Smooth muscle cell (in vitro differentiated cells): ENCODE results near the gene CYB561D2. TPM values are rescaled to one million over a fixed set of nuclear protein-coding genes. Genes with fewer than 3 reads are reported as not detected.

ENCODE experiments used
- DNase-seq: peaks from one replicate; lab custom pipeline; 2025; ENCODE audit not compliant: unreplicated experiment; lab: John Stamatoyannopoulos, UW
- H2AFZ ChIP-seq: fragments of 200-600 bp; sonication (generic); 2 replicates; pipeline ENCODE4 v1.6.0; 2016; ENCODE audit warnings: antibody characterized with exemption, low read depth, mild to moderate bottlenecking
- H3F3A ChIP-seq: fragments of 200-600 bp; sonication (generic); 2 replicates; pipeline ENCODE4 v1.6.0; 2017; ENCODE audit warnings: antibody characterized with exemption, low read depth
- H3K27ac ChIP-seq: fragments of 200-600 bp; sonication (generic); 2 replicates; pipeline ENCODE4 v1.5.1; 2016; ENCODE audit warnings: low read depth, mild to moderate bottlenecking
- H3K27me3 ChIP-seq: fragments of 200-600 bp; sonication (generic); 2 replicates; pipeline ENCODE4 v1.6.1; 2016; ENCODE audit warnings: low read depth, mild to moderate bottlenecking
- H3K36me3 ChIP-seq: fragments of 200-600 bp; sonication (generic); 2 replicates; pipeline ENCODE4 v1.5.1; 2016; ENCODE audit warnings: low read depth
- H3K4me1 ChIP-seq: fragments of 200-600 bp; sonication (generic); 2 replicates; pipeline ENCODE4 v1.5.1; 2016; ENCODE audit warnings: low read depth
- H3K4me2 ChIP-seq: fragments of 200-600 bp; sonication (generic); 2 replicates; pipeline ENCODE4 v1.6.0; 2016; ENCODE audit warnings: mild to moderate bottlenecking
- H3K4me3 ChIP-seq: fragments of 200-600 bp; sonication (generic); 2 replicates; pipeline ENCODE4 v1.5.1; 2016; ENCODE audit warnings: mild to moderate bottlenecking
- H3K79me2 ChIP-seq: fragments of 200-600 bp; sonication (generic); 2 replicates; pipeline ENCODE4 v1.6.0; 2016; ENCODE audit warnings: low read depth, mild to moderate bottlenecking
- H3K9ac ChIP-seq: fragments of 200-600 bp; sonication (generic); 2 replicates; pipeline ENCODE4 v1.6.0; 2016; ENCODE audit warnings: low read depth
- H3K9me3 ChIP-seq: fragments of 200-600 bp; sonication (generic); replicated peaks from 2 replicates; pipeline ENCODE4 v1.5.1; 2016; ENCODE audit warnings: low read depth
- H4K20me1 ChIP-seq: fragments of 200-600 bp; sonication (generic); 2 replicates; pipeline ENCODE4 v1.6.0; 2016; ENCODE audit warnings: low read depth
- WGBS: methylation state at CpG from one replicate; pipeline ENCODE4 v1.1.7; 2016; ENCODE audit warnings: low lambda C conversion rate; 5-methylcytosine and 5-hydroxymethylcytosine counted together
- polyA plus RNA-seq: library from polyadenylated mRNA; unstranded; fragments of >200 nt; fragmentation: Nextera tagmentation; extraction: Ambion mirVana; gene quantifications from 2 replicates; pipeline ENCODE4 v1.2.1, GENCODE V29; 2016
- total RNA-seq: library from RNA; depleted of rRNA; stranded (reverse); fragments of >200 nt; gene quantifications from 2 replicates; pipeline ENCODE4 v1.2.3, GENCODE V29; 2014
- TF ChIP-seq, protein P1 (sequence below): fragments of 200-600 bp; sonication (generic); IDR thresholded peaks from 2 replicates; pipeline ENCODE4 v1.5.1; 2017; ENCODE audit warnings: borderline replicate concordance, mild to moderate bottlenecking, antibody characterized with exemption; ENCODE audit not compliant: insufficient read depth, poor library complexity, severe bottlenecking

CYB561D2 gene
- total and polyA plus RNA-seq, 2 experiments from 2014 or later: 21.6 to 22.6 TPM

GRCh38 chr3:50333744-50334328 lies 16.8 kb upstream of the CYB561D2 start:
- 70% methylated on average over 12 of the region's 12 CpGs for WGBS
- Histone ChIP-seq H3K4me1 (peaks cover 32% of the 10 kb centered on the region), H3K4me3 (no peak overlapping the region), H4K20me1 (peaks cover 48% of the 10 kb centered on the region), H3K27me3 (no peaks in the 10 kb centered on the region), H3K79me2 (peaks cover 62% of the 10 kb centered on the region), H3K36me3 (no peaks in the 10 kb centered on the region), H3K9me3 (no peaks in the 10 kb centered on the region), H3K4me2 (peak overlapping the region; percentile 89), H3K27ac (peak overlapping the region; percentile 93), H2AFZ (no peak overlapping the region), H3F3A (peaks cover 21% of the 10 kb centered on the region), H3K9ac (peak overlapping the region; percentile 39)
- TF ChIP-seq, protein P1, sequence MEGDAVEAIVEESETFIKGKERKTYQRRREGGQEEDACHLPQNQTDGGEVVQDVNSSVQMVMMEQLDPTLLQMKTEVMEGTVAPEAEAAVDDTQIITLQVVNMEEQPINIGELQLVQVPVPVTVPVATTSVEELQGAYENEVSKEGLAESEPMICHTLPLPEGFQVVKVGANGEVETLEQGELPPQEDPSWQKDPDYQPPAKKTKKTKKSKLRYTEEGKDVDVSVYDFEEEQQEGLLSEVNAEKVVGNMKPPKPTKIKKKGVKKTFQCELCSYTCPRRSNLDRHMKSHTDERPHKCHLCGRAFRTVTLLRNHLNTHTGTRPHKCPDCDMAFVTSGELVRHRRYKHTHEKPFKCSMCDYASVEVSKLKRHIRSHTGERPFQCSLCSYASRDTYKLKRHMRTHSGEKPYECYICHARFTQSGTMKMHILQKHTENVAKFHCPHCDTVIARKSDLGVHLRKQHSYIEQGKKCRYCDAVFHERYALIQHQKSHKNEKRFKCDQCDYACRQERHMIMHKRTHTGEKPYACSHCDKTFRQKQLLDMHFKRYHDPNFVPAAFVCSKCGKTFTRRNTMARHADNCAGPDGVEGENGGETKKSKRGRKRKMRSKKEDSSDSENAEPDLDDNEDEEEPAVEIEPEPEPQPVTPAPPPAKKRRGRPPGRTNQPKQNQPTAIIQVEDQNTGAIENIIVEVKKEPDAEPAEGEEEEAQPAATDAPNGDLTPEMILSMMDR: no peak
- DNase-seq: no peak

DNA sequence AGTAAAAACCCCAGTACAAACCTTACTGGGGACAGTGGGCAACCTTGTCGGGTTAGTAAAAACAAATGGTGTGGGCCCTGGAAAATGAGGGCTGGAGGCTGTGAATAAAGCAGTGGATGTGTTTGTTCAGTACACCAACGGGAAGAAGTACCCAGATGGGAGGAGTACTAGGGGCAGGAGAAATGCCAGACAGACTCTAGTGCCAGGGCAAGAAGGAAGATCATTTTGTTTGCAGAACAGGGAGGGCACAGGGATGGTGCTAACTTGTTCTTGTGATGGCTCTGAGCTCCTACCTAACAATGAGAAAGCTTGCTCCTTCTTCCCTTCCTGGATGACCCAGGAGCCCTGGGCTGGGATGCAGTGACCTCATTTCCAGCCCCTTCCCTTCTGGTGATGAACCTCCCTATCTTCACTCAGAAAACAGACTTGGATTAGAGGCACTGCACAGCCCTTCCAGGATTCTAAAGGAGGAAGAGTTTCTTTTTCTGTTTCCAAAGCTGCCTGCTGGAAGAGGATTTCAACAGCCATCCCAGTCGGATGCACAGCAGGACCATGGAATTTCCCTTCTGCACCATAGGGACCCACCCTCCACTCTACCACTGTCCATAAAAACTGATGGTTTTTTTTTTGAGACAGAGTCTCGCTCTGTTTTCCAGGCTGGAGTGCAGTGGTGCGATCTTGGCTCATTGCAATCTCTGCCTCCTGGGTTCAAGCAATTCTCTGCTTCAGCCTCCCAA lies 16.2 kb upstream of the CYB561D2 start:
- no peaks in the 10 kb centered on the region for H3K27me3 ChIP-seq
- TF ChIP-seq, protein P1: no peak
- peaks cover 22% of the 10 kb centered on the region for H3F3A ChIP-seq
- H4K20me1 ChIP-seq: peaks cover 48% of the 10 kb centered on the region
- peak overlapping the region; percentile 93 for H3K27ac ChIP-seq
- peak overlapping the region; percentile 39 for H3K9ac ChIP-seq
- no peak overlapping the region for H3K4me3 ChIP-seq
- H3K4me1 ChIP-seq: peaks cover 32% of the 10 kb centered on the region
- DNase-seq: no peak
- H3K79me2 ChIP-seq: peaks cover 62% of the 10 kb centered on the region
- no peaks in the 10 kb centered on the region for H3K9me3 ChIP-seq
- H2AFZ ChIP-seq: no peak overlapping the region
- H3K36me3 ChIP-seq: no peaks in the 10 kb centered on the region
- WGBS: 70% methylated on average over 5 of the region's 5 CpGs
- H3K4me2 ChIP-seq: peak overlapping the region; percentile 89

DNA sequence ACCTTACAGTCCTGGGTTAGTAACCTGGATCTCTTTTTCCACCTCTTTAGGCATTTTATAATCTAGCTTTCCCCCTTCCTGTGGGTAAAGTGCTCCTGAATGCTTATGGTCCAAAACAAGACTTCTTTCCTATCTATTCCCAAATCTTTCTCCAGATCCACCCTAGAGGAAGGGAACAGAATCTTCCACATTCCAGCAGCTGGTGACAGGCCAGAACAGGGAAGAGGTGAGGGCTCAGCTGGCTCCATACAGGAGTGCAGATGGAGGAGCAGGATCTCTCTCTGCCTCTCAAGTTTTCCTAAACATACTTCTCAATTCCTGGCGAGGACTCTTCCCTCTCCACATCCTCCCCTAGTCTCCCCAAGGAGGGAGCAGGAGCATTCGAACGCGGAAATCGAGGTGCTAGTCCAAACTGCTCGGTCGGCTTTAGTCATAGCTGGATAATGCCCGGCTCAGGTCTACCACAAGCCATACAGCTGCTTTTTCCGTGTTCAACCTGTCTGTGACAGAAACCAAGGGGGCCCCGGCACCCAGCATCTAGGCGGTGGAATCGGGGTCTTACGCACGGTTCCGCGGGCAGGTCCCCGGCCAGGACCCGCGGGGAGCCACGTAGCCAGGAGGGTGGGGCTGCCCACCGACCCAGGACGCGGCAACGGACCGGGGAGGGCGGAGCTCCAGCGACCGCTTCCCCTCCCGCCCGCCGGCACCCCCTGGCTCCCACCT lies 14.0 kb upstream of the CYB561D2 start:
- Histone ChIP-seq H3K27me3 (peaks cover 17% of the 10 kb centered on the region), H2AFZ (peak overlapping the region; percentile 45), H3K9me3 (no peaks in the 10 kb centered on the region), H3K36me3 (no peaks in the 10 kb centered on the region), H3K27ac (peak overlapping the region; percentile 93), H3K4me2 (peak overlapping the region; percentile 89), H3K4me3 (peak overlapping the region; percentile 79), H3F3A (peaks cover 17% of the 10 kb centered on the region), H4K20me1 (peaks cover 47% of the 10 kb centered on the region), H3K4me1 (peaks cover 43% of the 10 kb centered on the region), H3K9ac (peak overlapping the region; percentile 94), H3K79me2 (peaks cover 53% of the 10 kb centered on the region)
- TF ChIP-seq, protein P1: no peak
- DNase-seq: no peak
- under 1% methylated on average over 24 of the region's 31 CpGs for WGBS
